GM21360 (cell line): ENCODE data around the gene HBS1L.

Experiments
- ATAC-seq: cut with Tn5 transposase; IDR thresholded peaks from one replicate; pipeline ENCODE4 v1.9.1; 2021; ENCODE audit warnings: mild to moderate bottlenecking, moderate library complexity; ENCODE audit not compliant: unreplicated experiment

HBS1L gene

DNA sequence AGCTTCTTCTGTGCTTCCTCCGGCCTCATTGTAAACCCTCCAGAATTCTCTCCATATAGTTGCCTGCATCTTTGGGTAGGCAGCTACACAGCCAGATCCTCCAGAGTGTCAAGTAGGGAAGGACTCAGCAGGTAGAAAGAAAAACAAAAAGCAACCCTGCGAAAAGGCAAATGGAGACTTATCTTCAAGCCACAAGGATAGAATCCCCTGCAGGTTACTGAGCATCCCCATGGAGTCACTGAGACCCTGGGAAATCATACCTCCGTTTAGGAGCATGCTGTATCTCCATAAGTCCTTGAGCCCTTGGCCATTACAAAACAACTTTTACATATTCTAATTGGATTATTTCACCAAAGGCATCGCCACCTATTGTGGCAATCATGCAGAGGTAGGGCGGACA is 133.3 kb downstream of the HBS1L start:
- no peak for ATAC-seq

DNA sequence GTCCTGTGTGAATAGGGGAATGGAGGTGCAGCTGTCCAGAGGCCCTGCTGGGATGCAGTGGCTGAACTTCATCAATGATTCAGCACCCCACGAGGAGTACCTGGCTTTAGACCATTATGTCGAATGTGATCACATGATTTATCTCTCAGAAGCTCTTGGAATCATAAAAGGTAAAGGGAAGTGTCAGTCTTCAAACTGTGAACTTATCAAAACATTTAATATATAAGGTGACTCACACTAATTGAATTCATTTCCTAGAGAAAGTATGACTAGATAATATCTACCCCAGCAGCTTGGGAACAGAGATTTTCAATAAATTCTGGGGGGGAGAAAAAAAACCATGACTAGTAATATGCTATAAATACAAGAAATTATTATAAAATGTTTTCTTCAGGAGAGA is 134.2 kb downstream of the HBS1L start:
- no peak for ATAC-seq

GRCh38 chr6:134918418-134918961 is 136.1 kb downstream of the HBS1L start:
- no peak for ATAC-seq

DNA sequence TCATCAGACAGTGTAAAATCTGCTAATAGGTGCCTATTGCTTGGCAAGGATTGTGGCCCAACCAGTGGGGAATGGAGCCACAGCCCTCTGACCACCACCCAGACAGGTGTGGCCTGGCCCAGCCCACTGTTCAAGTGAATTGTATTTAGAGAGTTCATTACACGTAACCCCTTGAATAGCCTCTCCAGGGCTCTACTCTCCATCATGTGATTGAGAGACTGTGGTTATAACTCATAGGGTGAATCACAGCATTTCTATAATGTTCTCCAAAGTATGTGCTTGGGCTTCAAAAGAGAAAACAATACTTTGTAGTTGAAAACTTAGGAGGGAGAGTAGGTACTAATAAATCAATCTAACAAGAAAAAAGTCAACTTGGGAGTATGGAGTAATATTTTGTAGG is 143.1 kb downstream of the HBS1L start:
- ATAC-seq, result no peak

DNA sequence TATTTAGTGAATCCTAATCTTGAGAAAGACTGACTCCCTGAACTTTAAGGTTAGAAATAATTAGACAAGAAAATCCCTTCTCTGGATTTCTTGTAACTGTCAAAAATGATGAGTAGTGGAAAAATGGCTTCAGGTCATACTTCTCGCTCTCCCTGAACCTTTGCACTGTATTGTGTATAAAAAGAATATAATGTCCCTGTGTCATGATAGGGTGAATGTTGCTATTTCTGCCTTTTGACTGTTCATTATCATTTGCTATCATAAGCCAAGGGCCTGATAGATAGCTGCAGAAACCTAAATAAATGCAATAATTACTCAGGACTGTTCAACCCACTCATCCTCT is 144.1 kb downstream of the HBS1L start:
- no peak for ATAC-seq
